ENCODE data around the gene MFSD6.

The MFSD6 gene

GRCh38 chr2:190446193-190446592 lies 38.0 kb downstream of the MFSD6 start:
- Mint-ChIP-seq H3K9me3 (no peaks in the 10 kb centered on the region), H3K27ac (no peak overlapping the region), H3K27me3 (ENCODE audit: low read depth, poor library complexity) (peaks cover 3% of the 10 kb centered on the region), H3K4me3 (no peak overlapping the region), H3K36me3 (ENCODE audit: low read depth) (no peaks in the 10 kb centered on the region), H3K4me1 (no peaks in the 10 kb centered on the region)
- DNase-seq = no peak
- TF ChIP-seq, protein P1, sequence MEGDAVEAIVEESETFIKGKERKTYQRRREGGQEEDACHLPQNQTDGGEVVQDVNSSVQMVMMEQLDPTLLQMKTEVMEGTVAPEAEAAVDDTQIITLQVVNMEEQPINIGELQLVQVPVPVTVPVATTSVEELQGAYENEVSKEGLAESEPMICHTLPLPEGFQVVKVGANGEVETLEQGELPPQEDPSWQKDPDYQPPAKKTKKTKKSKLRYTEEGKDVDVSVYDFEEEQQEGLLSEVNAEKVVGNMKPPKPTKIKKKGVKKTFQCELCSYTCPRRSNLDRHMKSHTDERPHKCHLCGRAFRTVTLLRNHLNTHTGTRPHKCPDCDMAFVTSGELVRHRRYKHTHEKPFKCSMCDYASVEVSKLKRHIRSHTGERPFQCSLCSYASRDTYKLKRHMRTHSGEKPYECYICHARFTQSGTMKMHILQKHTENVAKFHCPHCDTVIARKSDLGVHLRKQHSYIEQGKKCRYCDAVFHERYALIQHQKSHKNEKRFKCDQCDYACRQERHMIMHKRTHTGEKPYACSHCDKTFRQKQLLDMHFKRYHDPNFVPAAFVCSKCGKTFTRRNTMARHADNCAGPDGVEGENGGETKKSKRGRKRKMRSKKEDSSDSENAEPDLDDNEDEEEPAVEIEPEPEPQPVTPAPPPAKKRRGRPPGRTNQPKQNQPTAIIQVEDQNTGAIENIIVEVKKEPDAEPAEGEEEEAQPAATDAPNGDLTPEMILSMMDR (IDR thresholded peaks at IDR 0.05) = no peak

GRCh38 chr2:190446750-190447516 lies 38.8 kb downstream of the MFSD6 start:
- TF ChIP-seq, protein P1 (IDR thresholded peaks at IDR 0.05) = no peak
- Mint-ChIP-seq H3K27ac (no peak overlapping the region), H3K27me3 (ENCODE audit: low read depth, poor library complexity) (peaks cover 3% of the 10 kb centered on the region), H3K36me3 (ENCODE audit: low read depth) (no peaks in the 10 kb centered on the region), H3K9me3 (no peaks in the 10 kb centered on the region), H3K4me1 (no peaks in the 10 kb centered on the region), H3K4me3 (no peak overlapping the region)
- DNase-seq = no peak

DNA sequence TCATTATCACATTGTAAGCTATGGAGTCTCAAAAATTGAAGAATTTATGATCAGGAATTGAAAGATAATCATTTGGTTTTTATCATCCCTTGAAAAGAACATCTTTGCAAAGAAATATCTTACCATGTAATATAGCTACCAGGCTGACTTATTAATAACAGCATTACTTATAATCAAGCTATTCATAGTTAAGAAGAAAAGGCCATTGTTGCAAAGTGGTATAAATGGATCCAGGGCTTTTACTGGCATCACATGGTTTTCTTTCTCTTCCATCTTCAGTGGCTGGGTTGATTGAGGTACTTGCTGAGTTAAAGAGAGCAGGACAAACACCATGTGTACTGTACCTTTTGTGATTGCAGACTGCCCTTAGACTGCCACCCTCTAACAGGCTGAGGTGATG lies 39.6 kb downstream of the MFSD6 start:
- H3K4me1 Mint-ChIP-seq = no peaks in the 10 kb centered on the region

DNA sequence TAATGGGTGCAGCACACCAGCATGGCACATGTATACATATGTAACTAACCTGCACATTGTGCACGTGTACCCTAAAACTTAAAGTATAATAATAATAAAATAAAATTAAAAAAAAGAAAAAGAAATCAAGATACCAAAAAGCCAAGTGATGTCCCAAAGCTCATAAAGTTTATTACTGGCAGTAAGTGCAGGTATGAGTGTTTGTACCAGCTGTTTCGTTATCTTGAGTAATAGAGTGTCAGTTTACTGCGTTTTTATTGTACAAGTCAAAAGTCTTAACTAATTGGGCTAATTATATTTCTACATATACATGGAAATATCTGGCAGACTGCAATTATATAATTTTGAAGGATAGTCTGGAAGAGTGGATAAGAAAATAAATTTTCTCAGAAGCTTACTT lies 41.8 kb downstream of the MFSD6 start:
- Mint-ChIP-seq H3K4me1 (no peaks in the 10 kb centered on the region), H3K27me3 (ENCODE audit: low read depth, poor library complexity) (peaks cover under 1% of the 10 kb centered on the region), H3K36me3 (ENCODE audit: low read depth) (no peaks in the 10 kb centered on the region), H3K27ac (no peak overlapping the region), H3K9me3 (no peaks in the 10 kb centered on the region), H3K4me3 (no peak overlapping the region)
- DNase-seq = no peak
- TF ChIP-seq, protein P1 (IDR thresholded peaks at IDR 0.05) = no peak

More for the DNA sequence above, 39.6 kb downstream of the MFSD6 start:
- no peak for DNase-seq
- H3K9me3 Mint-ChIP-seq = no peaks in the 10 kb centered on the region
- H3K4me3 Mint-ChIP-seq = no peak overlapping the region
- TF ChIP-seq, protein P1 (IDR thresholded peaks at IDR 0.05) = no peak
- H3K27ac Mint-ChIP-seq = no peak overlapping the region
- no peaks in the 10 kb centered on the region for H3K36me3 Mint-ChIP-seq (ENCODE audit: low read depth)
- H3K27me3 Mint-ChIP-seq (ENCODE audit: low read depth, poor library complexity) = peaks cover 3% of the 10 kb centered on the region

- DNase-seq = no peak
- no peak overlapping the region for H3K4me3 Mint-ChIP-seq
- no peaks in the 10 kb centered on the region for H3K4me1 Mint-ChIP-seq
- no peak overlapping the region for H3K27ac Mint-ChIP-seq
- TF ChIP-seq, protein P1 (IDR thresholded peaks at IDR 0.05) = no peak
- H3K36me3 Mint-ChIP-seq (ENCODE audit: low read depth) = no peaks in the 10 kb centered on the region
- no peaks in the 10 kb centered on the region for H3K27me3 Mint-ChIP-seq (ENCODE audit: low read depth, poor library complexity)
- H3K9me3 Mint-ChIP-seq = no peaks in the 10 kb centered on the region
Measured at GRCh38 chr2:190450363-190450762, 42.2 kb downstream of the MFSD6 start.

Data from nephron progenitor cell (in vitro differentiated cells).